HepG2 (cell line): Measurements from ENCODE around the gene YPEL3. TPM values are rescaled to one million over a fixed set of nuclear protein-coding genes. Genes with fewer than 3 reads are reported as not detected.

Source experiments
- MEF2D ChIP-seq: sonication (generic); formaldehyde crosslinking; IDR thresholded peaks from 2 replicates; pipeline ENCODE4 v1.5.1; 2020; ENCODE audit warnings: mild to moderate bottlenecking, missing genetic modification reagents
- NRL ChIP-seq: sonication (generic); formaldehyde crosslinking; IDR thresholded peaks from 2 replicates; pipeline ENCODE4 v1.5.0; 2020; ENCODE audit warnings: missing genetic modification reagents, mild to moderate bottlenecking, moderate library complexity, borderline replicate concordance
- REL ChIP-seq: sonication (generic); formaldehyde crosslinking; conservative IDR thresholded peaks from 2 replicates; pipeline ENCODE4 v1.8.0; 2022; ENCODE audit warnings: mild to moderate bottlenecking, missing genetic modification reagents, moderate library complexity
- ZFX ChIP-seq: sonication (generic); formaldehyde crosslinking; IDR thresholded peaks from 2 replicates; pipeline ENCODE4 v1.4.0; 2020; ENCODE audit warnings: mild to moderate bottlenecking, low read depth, missing genetic modification reagents, moderate library complexity
- ZNF225 ChIP-seq: sonication (generic); formaldehyde crosslinking; IDR thresholded peaks from 2 replicates; pipeline ENCODE4 v1.4.0; 2020; ENCODE audit warnings: mild to moderate bottlenecking, missing genetic modification reagents
- ZNF605 ChIP-seq: sonication (generic); formaldehyde crosslinking; IDR thresholded peaks from 2 replicates; pipeline ENCODE4 v1.8.0; 2022; ENCODE audit warnings: mild to moderate bottlenecking, missing genetic modification reagents
- polyA plus RNA-seq, 8 experiments: library from polyadenylated mRNA; depleted of rRNA in 3 of 8; stranded (reverse) in 7 of 8; unstranded in 1 of 8; fragments of >200 nt; fragmentation: Illumina TruSeq in 4 of 8; extraction: Trizol in 4 of 8; gene quantifications; 2 replicates each; pipeline versions ENCODE4 v1.2.1 to v1.2.3, GENCODE V29; 2011 to 2016; ENCODE audit warnings: low read depth in 4 of 8, missing spikeins in 1 of 8, mixed read lengths in 1 of 8; ENCODE audit not compliant: insufficient read depth in 1 of 8
- total RNA-seq, 5 experiments: library from RNA; depleted of rRNA; stranded (reverse); fragments of >200 nt; fragmentation: Illumina TruSeq; extraction: Trizol; gene quantifications; 2 replicates each; pipeline ENCODE4 v1.2.3, GENCODE V29; 2016; ENCODE audit warnings: low read depth in 1 of 5
- TF ChIP-seq, protein P1 (sequence below): sonication (generic); formaldehyde crosslinking; IDR thresholded peaks from 2 replicates; pipeline ENCODE4 v1.4.0; 2020; ENCODE audit warnings: missing genetic modification reagents
- TF ChIP-seq, protein P2 (sequence below): sonication (generic); formaldehyde crosslinking; IDR thresholded peaks from 2 replicates; pipeline ENCODE4 v1.4.0; 2020; ENCODE audit warnings: missing genetic modification reagents, borderline replicate concordance

The YPEL3 gene
- total and polyA plus RNA-seq, 2 of the 13 experiments (the other 11 are each of a cell fraction or from before 2014, with no cell fraction given) = 5.4 to 47.0 TPM

GRCh38 chr16:30121741-30122571 is 25.9 kb upstream of the YPEL3 start (continued):
- TF ChIP-seq, protein P1, sequence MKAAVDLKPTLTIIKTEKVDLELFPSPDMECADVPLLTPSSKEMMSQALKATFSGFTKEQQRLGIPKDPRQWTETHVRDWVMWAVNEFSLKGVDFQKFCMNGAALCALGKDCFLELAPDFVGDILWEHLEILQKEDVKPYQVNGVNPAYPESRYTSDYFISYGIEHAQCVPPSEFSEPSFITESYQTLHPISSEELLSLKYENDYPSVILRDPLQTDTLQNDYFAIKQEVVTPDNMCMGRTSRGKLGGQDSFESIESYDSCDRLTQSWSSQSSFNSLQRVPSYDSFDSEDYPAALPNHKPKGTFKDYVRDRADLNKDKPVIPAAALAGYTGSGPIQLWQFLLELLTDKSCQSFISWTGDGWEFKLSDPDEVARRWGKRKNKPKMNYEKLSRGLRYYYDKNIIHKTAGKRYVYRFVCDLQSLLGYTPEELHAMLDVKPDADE (CRISPR knock-in tag) = no peak
- TF ChIP-seq REL (0 out of 2 replicates have a peak, but pooled peaks have one; percentile 7), ZFX (peak; percentile 26; the same call in 1 of the 2 replicates), MEF2D (CRISPR knock-in tag) (0 out of 2 replicates have a peak, but pooled peaks have one; percentile 41), ZNF225 (CRISPR knock-in tag) (no peak), ZNF605 (0 out of 2 replicates have a peak, but pooled peaks have one; percentile 40), NRL (CRISPR knock-in tag) (no peak)
- TF ChIP-seq, protein P2, sequence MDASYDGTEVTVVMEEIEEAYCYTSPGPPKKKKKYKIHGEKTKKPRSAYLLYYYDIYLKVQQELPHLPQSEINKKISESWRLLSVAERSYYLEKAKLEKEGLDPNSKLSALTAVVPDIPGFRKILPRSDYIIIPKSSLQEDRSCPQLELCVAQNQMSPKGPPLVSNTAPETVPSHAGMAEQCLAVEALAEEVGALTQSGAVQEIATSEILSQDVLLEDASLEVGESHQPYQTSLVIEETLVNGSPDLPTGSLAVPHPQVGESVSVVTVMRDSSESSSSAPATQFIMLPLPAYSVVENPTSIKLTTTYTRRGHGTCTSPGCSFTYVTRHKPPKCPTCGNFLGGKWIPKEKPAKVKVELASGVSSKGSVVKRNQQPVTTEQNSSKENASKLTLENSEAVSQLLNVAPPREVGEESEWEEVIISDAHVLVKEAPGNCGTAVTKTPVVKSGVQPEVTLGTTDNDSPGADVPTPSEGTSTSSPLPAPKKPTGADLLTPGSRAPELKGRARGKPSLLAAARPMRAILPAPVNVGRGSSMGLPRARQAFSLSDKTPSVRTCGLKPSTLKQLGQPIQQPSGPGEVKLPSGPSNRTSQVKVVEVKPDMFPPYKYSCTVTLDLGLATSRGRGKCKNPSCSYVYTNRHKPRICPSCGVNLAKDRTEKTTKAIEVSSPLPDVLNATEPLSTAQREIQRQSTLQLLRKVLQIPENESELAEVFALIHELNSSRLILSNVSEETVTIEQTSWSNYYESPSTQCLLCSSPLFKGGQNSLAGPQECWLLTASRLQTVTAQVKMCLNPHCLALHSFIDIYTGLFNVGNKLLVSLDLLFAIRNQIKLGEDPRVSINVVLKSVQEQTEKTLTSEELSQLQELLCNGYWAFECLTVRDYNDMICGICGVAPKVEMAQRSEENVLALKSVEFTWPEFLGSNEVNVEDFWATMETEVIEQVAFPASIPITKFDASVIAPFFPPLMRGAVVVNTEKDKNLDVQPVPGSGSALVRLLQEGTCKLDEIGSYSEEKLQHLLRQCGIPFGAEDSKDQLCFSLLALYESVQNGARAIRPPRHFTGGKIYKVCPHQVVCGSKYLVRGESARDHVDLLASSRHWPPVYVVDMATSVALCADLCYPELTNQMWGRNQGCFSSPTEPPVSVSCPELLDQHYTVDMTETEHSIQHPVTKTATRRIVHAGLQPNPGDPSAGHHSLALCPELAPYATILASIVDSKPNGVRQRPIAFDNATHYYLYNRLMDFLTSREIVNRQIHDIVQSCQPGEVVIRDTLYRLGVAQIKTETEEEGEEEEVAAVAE (CRISPR knock-in tag) = no peak
